ENCODE measurements around the gene SLC30A2.
"Not testable (repeated sequence)": the region's sequence is repeated elsewhere in the genome, so short reads cannot be mapped to it uniquely, and the experiment has no call there.

The SLC30A2 gene

GRCh38 chr1:26045722-26046245 lies at the start of gene SLC30A2:
TSS of gene SLC30A2 (minus strand) at chr1:26046118. CDS start at chr1:26045896, 222 bp downstream.
- DNase-seq = no peak

- DNase-seq = no peak
These were observed 48.9 kb upstream of the SLC30A2 start for GRCh38 chr1:26094677-26095383.

GRCh38 chr1:26094076-26094669 lies 48.3 kb upstream of the SLC30A2 start:
- DNase-seq = no peak

- not testable (repeated sequence) for DNase-seq
These were observed 47.7 kb upstream of the SLC30A2 start for GRCh38 chr1:26093569-26093968.

- no peak for DNase-seq
These were observed 46.5 kb upstream of the SLC30A2 start for GRCh38 chr1:26092422-26092821.

- no peak for DNase-seq
These were observed 45.0 kb upstream of the SLC30A2 start for GRCh38 chr1:26090893-26091292.

GRCh38 chr1:26089125-26089524 lies 43.2 kb upstream of the SLC30A2 start:
- no peak for DNase-seq

- DNase-seq = no peak
These were observed 38.9 kb upstream of the SLC30A2 start for GRCh38 chr1:26084844-26085243.

- DNase-seq = no peak
These were observed 38.2 kb upstream of the SLC30A2 start for GRCh38 chr1:26084091-26084561.

GRCh38 chr1:26083208-26083607 lies 37.3 kb upstream of the SLC30A2 start:
- DNase-seq = no peak

- DNase-seq = no peak
These were observed 36.1 kb upstream of the SLC30A2 start for GRCh38 chr1:26082020-26082350.

GRCh38 chr1:26081267-26082019 lies 35.5 kb upstream of the SLC30A2 start:
- DNase-seq = no peak

- DNase-seq = no peak
These were observed 34.3 kb upstream of the SLC30A2 start for GRCh38 chr1:26079960-26080814.

- no peak for DNase-seq
These were observed 33.3 kb upstream of the SLC30A2 start for GRCh38 chr1:26079178-26079563.

GRCh38 chr1:26078286-26079177 lies 32.6 kb upstream of the SLC30A2 start:
- no peak for DNase-seq

GRCh38 chr1:26077524-26077923 lies 31.6 kb upstream of the SLC30A2 start:
- DNase-seq = no peak

GRCh38 chr1:26075421-26076144 lies 29.7 kb upstream of the SLC30A2 start:
- DNase-seq = no peak

GRCh38 chr1:26072305-26072704 lies 26.4 kb upstream of the SLC30A2 start:
- no peak for DNase-seq

- DNase-seq = no peak
These were observed 25.0 kb upstream of the SLC30A2 start for GRCh38 chr1:26070963-26071342.

- DNase-seq = no peak
These were observed 24.5 kb upstream of the SLC30A2 start for GRCh38 chr1:26070296-26070962.

GRCh38 chr1:26069941-26070295 lies 24.0 kb upstream of the SLC30A2 start:
- no peak for DNase-seq

All from NCI-H2227 treated with DMSO at 0.1 percent for 48 hours (cell line).